HG03439 (cell line): ENCODE data around the gene GNG12.
A peak's percentile ranks its signal among the peaks of the same experiment; 100 is the strongest.
"Not testable (repeated sequence)": the region's sequence is repeated elsewhere in the genome, so short reads cannot be mapped to it uniquely, and the experiment has no call there.

Experiments
- ATAC-seq: cut with Tn5 transposase; IDR thresholded peaks from one replicate; pipeline ENCODE4 v1.9.1; 2021; ENCODE audit warnings: mild to moderate bottlenecking, moderate library complexity; ENCODE audit not compliant: unreplicated experiment

GNG12 gene

DNA sequence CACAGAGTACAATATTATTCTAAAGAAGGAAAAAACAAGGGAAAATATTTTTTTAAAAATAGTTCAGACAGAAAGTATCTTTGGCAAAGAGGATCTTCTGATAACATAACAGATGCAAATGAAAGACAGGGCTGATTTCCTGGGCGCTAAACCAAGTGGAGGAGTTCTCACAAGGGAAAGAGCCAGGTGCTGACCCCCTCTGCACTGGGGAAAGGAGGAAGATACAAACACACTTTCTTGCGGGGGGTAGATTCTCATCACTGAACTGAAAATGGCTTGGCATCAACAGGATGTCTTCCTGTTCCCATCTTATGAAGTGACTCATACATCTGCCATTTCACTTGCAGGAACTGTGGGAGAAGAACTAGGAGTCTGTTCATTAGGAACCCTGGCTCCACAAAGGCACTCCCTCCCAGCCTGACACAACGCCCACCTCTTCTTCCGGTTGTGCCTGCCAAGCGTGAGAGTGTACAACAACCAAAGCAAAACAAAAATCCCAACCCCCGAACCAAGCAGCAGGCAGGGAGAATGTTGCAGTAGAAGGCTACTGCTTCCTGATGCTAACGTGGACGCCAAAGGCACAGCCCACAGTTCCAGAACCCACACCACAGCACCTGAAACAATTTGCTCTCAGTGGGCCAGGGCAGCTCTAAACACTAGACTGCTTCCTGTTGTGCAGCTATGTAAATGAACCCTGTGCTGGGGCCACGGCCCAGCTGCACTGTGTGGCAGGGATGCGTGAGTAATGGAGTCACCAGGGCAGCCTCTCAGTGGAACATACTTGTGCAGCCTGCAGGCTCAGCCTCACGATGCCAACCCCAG is 97.2 kb downstream of the GNG12 start:
- ATAC-seq = peak; percentile 98

DNA sequence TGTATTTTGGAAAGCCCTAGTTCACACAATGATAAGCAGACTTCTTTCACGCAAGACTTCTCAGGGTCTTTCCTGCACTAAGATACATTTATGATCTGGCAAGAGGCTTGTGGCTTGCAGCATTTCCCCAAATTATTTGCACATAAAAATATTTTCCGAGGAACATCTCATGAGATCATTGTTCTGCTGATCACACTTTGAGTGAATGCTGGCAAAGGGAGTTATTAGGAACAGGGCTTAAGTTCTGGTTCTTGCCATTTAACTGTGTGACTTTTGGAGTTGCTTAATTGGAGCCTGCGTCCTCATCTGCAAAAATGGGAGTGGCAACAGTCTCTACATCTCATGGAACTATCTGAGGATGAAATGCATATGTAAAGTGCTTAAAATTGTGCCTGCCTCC is 98.1 kb downstream of the GNG12 start:
- ATAC-seq = no peak

DNA sequence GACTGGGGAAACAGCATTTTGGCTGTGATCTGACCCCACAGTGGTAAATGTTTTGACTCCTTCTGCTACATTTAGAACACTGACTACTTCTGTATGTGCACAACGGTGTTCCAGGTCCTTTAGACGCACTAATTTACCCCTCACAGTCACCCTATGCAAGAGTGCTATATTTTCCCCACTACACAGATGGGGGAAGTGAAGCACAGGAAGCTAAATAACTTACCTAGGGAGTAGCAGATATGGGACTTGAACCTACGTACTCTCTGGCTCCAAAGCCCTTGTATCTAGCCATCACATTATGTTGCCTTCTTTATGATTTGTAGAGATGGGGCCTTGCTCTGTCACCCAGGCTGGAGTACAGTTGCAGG is 99.0 kb downstream of the GNG12 start:
- no peak for ATAC-seq

DNA sequence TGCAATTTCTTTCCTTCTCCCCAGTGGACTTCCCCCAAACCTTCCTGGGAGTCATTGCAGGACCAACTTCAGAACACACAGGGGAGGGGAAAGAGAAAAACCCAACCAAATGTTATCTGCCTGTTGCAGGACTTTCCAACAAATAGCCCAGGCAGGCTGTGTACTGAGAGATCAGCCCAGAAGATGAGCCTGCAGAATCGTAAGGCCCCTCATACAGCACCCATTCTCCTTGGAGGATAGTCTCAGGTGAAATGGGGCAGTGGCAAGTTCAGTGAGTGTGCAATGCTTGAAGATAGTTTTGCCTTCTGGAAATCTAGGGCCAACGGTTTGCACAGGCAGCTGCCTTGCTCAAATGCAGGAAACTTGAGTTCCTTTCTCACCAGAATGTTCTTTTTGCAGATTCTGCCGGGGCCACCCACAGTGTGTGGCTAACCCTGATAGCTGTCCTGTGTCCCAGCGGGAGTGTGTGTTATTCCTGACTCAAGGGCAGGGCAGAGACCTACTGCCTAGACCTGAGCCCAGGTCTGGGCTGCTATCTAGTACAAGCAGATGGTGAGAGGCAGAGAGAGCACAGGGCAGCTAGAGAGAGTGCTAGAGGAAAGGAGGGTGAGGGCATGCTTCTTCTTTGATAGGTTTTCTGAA is 99.5 kb downstream of the GNG12 start:
- no peak for ATAC-seq

DNA sequence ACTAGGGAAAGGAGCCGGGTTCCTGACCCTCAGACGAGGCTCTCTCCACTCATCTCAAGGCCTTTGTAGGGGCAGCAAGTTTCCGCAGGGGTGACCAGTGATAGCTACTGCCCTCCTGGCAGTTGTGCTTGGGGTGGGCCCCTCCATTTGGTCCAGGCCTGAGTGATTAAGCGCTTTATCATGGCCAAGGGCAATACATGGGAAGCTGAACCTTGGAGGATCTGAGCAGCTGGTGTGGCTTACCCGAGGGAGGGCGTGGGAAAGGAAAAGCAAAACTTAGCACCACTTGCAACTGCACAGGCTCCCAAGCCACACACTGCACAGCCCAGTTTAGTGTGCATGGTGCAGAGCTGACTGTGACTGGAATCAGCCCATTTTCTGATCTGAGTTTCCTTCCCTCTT is 100.5 kb downstream of the GNG12 start:
- no peak for ATAC-seq

DNA sequence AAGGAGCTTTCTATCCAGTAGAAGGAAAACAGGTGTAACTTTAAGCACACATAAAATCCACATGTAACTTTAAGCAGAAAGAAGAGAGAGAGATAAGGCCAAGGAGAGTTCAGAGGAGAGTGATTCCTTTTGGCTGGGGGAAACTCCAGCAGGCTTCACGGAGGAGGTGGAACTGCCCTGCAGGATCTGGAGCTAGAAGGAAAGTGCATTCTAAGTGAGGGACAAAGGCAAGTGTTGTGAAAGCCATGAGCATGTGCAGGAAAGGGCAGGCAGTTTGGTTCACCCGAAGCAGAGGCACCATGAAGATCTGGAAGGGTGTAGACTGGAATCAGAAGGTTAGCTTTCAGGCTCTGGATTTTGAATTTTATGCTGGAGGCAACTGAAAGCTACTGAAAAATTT is 101.9 kb downstream of the GNG12 start:
- ATAC-seq = no peak

DNA sequence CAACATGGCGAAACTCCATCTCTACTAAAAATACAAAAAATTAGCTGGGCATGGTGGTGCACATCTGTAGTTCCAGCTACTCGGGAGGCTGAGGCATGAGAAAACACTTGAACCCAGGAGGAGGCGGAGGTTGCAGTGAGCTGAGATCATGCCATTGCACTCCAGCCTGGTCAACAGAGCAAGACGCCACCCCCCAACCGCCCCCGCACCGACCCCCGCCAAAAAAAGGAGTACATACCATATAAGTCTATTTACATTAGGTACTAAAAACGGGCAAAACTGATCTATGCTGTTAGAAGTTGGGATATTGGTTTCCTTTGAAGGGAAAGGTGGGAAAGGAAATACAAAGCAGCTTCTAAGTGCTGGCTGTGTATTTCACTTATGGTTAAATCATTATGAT is 103.0 kb downstream of the GNG12 start:
- not testable (repeated sequence) for ATAC-seq

DNA sequence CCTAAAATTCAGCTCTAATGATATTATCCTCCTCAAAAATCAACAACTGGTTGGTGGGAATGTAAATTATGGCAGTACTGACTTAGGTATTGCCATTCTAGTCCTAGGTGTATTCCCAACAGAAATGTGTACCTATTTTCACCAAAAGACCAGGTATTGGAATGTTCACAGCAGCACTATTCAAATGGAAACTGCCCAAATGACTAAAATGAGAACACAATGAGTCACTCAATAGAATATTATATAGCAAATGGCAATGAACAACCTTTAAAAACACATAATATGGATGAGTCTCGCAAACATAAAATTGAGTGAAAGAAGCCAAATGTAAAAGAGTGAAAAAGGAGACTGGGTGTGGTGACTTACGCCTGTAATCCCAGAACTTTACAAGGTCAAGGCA is 103.4 kb downstream of the GNG12 start:
- ATAC-seq = no peak

DNA sequence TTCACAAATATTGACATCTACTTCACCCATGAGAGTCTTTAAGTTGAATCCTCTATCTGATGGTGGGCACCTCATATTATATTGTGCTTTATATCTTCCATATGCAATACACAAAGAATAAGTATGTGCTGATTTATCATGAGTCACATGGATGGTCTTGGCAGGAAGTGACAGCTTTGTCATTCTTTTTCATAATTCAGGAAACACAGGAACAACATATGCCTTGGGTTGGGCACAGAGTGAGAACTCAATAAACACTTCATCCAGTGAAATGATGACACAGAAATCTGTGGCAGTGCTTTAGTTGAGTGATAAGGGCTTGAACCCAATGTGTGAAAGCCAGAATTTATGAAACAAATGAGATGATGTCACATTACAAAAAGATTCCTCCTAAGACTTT is 107.0 kb downstream of the GNG12 start:
- no peak for ATAC-seq

DNA sequence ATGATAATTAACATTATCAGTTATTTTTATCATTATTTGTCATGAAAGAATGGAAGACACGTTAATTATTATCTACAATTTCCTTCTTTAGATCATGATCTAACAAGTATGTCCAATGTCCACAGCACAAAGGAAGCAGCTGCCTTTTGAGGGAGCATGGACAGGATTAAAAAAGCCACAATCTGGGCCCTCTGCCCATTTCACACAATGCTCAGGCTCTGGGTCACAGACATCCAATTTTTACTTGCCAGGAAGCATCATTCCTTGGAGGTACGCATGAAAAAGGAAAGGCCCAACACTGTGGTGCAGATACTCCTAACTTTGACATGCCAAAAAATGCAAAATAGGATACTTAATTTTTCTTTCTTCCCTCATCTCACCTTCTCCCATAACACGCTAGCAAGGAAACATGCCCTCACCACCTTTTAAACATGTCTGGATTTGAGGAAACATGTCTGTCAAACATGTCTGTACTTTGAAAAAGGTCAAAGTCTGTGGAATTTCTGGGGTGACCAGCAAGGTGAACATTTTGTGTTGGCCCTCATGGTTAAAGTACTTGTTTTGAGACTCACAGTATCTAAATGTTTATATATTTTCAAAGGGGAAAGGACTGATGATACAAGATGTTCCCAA is 108.2 kb downstream of the GNG12 start:
- ATAC-seq = no peak

DNA sequence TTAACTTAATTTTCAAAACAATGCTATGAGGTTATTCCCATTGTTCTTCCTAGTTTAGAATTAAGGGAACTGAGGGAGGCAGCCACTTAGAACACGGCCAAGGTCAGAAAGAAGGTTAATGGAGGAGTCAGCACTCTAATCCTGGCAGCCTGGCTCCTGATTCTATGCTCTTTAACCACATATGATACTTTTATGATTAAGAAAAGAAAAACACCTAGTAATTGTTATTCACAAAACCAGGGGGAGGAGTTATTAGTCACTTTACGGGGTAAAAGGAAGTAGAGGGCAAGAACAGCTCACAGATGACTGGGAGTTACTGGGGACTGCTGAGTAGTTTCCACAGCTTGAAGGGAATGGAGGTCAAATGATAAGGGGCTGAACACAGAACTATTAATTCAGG is 109.6 kb downstream of the GNG12 start:
- peak; percentile 72 for ATAC-seq

DNA sequence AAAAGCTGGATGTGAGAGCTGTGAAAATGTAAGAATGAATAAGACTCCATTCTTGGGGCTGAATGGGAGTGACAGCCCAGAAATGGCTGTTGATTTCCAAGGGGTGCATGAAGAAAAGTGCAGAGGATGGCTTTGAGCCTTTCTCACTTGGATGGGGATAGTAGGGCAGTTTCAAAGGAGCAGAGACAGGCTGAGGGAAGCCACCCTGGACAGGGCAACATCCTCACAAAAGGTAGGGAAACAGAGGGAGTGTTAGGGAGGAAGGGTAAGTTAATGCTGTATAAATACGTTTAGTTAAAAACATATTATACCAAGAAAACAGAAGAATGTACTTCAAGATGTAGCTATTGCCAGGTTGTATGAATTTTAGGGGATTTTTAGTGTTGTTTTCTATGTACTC is 110.1 kb downstream of the GNG12 start:
- ATAC-seq = no peak

DNA sequence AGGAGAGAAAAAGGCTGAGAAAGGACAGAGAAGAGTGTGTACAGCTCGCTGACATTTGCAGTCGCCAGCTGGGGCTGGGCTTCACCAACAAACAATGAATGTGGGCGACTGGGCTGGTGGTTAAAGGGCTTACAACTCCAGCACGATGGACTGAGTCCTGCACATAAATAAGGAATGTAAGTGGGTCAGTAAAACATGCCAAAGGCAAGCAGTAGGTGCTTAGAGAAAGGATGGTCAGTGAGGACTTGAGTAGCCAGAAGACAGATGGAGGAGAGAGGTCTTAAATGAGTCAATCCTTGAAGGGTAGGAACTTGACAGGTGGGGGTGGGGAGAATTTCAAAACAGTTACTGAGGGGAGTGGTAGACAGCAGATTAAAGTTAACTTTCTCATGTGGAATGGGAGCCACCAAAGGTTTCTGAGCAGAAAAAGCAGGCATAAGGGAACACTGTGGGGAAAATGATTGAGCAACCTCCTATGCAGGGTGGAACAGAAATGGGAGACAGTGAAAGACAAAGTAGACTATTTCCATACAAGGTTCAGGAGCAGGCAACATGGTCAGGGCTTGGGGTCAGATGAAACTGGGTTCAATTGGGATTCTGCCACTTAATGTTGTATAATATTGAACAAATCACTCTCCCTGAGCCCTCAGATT is 110.8 kb downstream of the GNG12 start:
- no peak for ATAC-seq

DNA sequence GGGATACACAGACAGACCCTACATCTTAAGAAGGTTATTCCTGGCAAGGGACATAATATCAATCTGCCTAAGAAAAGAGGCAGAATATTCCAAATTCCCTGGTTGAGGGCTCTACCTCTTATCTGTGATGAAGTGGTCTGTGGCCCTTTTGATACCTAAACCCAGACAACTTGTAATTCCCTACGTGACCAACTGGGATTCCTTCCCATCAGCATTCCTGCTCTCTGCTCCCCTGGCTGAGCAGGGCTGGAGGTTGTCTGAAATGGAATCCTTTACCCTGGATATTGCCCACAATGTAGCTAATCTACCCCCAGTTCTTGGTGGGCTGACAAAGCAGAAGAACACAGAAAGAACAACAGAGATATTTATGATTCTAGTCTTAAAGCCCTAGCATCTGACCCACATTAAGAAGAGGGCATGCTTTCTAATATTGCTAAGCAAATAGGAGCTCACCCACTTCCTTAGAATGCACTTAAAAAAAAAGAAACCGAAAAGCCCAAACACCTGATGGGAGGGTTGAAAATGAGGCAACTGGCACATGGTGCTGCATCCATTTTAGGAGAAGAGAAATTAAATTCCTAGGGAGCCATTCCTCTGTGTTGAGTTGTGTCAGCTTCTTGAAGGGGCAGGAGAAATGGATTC is 111.5 kb downstream of the GNG12 start:
- no peak for ATAC-seq

DNA sequence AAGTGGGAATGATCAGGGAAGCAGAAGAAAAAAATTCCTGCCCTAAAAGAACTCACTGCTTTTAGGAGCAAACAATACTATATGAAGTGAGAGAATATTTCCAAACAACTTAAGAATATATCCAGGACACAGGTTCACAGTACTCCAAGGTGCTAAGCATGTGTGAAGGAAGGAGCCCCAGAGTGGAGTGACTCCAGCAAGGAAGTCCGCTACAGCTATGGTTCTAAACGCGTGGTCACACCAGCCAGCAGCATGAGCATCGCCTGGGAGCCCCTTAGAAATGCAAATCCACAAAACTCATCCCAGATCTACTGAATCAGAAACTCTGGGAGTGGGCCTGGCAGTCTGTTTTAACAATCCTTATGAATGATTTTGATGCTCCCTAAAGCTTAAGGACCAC is 112.2 kb downstream of the GNG12 start:
- no peak for ATAC-seq

DNA sequence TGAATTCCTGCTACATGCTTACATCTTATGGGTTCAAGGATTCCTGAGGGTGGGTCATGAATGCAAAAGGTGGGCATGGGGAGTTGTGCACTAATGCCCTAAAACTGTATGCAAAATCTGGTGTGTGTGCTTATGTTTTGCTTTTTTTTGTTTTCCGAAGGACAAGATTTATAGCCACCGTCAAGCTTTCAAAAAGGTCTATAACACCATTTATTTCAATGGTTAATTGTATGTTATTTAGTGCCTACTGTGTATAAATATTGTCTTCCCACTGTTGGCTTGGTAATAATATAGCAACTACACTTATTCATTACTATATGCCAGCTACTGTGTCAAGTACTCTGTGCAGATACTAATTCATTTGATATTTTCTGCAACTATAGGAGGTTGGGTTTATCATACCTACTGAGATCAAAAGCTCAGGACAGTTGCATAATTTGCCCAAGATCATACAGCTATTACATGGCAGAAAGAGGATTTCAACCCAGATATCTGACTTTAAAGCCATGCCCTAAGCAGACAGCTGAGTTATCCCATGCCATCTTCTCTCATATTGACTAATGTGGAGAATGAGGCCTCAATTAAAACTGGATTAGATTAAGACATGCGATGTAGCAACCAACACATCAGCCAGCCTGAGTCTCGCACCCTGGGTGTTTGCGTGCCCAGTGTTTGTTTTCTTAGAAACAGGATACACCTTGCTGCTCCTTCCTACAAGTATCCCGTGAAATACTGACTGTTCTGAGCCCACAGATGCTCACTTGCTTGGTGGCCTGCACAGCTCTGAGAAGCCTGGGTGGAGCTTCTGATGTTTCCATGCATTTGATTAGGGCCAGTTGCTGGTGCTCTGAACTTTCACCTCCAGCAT is 113.7 kb downstream of the GNG12 start:
- ATAC-seq = no peak

DNA sequence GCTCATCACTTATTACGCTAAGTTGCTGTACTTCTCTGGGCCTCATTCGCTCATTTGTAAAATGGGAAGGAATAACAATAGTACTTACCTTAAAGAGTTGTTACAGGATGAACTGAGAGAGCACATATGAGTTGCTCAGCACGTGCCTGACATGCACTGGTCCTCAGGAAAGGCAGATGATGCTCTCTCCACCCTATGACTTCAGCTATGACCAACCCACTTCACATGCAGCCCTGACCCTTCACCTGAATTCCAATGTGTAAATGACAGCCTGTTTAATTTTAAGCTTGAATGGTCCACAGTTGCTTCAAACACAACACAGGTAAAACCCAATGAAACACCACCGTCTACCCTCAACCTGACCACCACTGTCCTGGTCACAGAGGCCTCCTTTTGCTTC is 115.4 kb downstream of the GNG12 start:
- ATAC-seq = no peak

DNA sequence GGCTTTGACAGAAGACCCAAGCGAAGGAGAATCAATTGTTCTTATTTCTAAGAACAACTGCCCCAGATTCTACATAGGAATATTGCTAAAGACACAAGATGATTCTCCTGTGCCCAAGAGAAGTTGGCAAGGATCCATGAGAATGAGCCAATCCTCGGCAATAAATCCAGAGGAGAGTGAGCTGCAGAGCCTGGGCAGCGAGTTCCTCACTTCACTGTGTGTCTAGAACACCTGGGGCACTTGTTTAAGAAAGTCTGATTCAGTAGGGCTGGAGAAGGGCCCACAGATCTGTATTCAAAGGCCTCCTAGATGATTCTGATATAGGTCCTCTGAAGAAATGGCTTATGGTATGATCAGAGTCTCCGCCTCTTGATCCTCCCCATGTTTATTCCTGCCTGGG is 116.5 kb downstream of the GNG12 start:
- no peak for ATAC-seq

DNA sequence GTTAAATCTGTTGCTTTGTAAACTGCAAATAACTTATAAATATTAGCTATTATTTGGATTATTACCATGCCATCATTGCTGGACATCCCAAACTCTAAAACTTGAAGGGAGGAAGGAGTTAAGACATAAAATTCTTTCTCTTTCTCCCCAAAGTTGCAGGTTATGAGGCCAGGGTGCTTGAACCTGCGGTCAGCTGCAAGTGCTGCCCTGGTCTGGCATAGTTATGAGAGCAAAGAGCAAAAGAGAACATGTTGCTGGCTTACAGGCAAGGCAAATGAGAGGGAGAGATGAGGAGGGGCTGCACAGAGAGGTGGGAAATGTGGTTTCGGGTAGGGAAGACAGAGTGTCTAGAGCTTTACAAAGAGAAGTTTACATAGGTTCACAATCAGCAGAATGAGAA is 117.4 kb downstream of the GNG12 start:
- no peak for ATAC-seq
